HEK293 (cell line): ENCODE data around the gene TENT4B.

Source experiments
- AEBP2 ChIP-seq: fragments of 450-650 bp; formaldehyde crosslinking; IDR thresholded peaks from 2 replicates; pipeline ENCODE4 v1.5.1; 2016; ENCODE audit warnings: missing biosample characterization, missing genetic modification characterization, borderline replicate concordance
- KLF8 ChIP-seq: fragments of 450-650 bp; formaldehyde crosslinking; IDR thresholded peaks from 2 replicates; pipeline ENCODE4 v1.5.1; 2016; ENCODE audit warnings: missing biosample characterization, missing genetic modification characterization
- PBX3 ChIP-seq: sonication (generic); formaldehyde crosslinking; IDR thresholded peaks from 2 replicates; pipeline ENCODE4 v1.8.1; 2022; ENCODE audit warnings: mild to moderate bottlenecking, moderate library complexity, missing genetic modification reagents
- SP3 ChIP-seq: fragments of 450-650 bp; formaldehyde crosslinking; IDR thresholded peaks from 2 replicates; pipeline ENCODE4 v1.5.1; 2016; ENCODE audit warnings: missing biosample characterization, missing genetic modification characterization
- YY1 ChIP-seq: fragments of 450-650 bp; formaldehyde crosslinking; IDR thresholded peaks from 2 replicates; pipeline ENCODE4 v1.5.1; 2018; ENCODE audit warnings: missing biosample characterization, missing genetic modification characterization
- ZFP69B ChIP-seq: fragments of 450-650 bp; formaldehyde crosslinking; IDR thresholded peaks from 2 replicates; pipeline ENCODE4 v1.5.1; 2016; ENCODE audit warnings: missing biosample characterization, missing genetic modification characterization
- ZNF112 ChIP-seq: fragments of 450-650 bp; formaldehyde crosslinking; IDR thresholded peaks from 2 replicates; pipeline ENCODE4 v1.5.0; 2017; ENCODE audit warnings: missing biosample characterization, missing genetic modification characterization
- ZNF132 ChIP-seq: fragments of 450-650 bp; formaldehyde crosslinking; IDR thresholded peaks from 2 replicates; pipeline ENCODE4 v1.5.1; 2017; ENCODE audit warnings: missing biosample characterization, missing genetic modification characterization, borderline replicate concordance
- ZNF146 ChIP-seq: fragments of 450-650 bp; formaldehyde crosslinking; IDR thresholded peaks from 2 replicates; pipeline ENCODE4 v1.5.1; 2016; ENCODE audit warnings: missing biosample characterization, missing genetic modification characterization
- ZNF280C ChIP-seq: fragments of 450-650 bp; formaldehyde crosslinking; IDR thresholded peaks from 2 replicates; pipeline ENCODE4 v1.5.1; 2016; ENCODE audit warnings: missing biosample characterization, missing genetic modification characterization
- ZNF341 ChIP-seq: fragments of 450-650 bp; formaldehyde crosslinking; IDR thresholded peaks from 2 replicates; pipeline ENCODE4; 2016; ENCODE audit warnings: low read depth, missing biosample characterization, missing genetic modification characterization
- ZNF354C ChIP-seq: fragments of 450-650 bp; formaldehyde crosslinking; IDR thresholded peaks from 2 replicates; pipeline ENCODE4 v1.5.1; 2016; ENCODE audit warnings: missing biosample characterization, missing genetic modification characterization, low read depth, borderline replicate concordance
- ZNF510 ChIP-seq: fragments of 450-650 bp; formaldehyde crosslinking; IDR thresholded peaks from 2 replicates; pipeline ENCODE4 v1.5.1; 2018; ENCODE audit warnings: mild to moderate bottlenecking, missing genetic modification characterization, missing biosample characterization; ENCODE audit not compliant: insufficient replicate concordance
- ZNF548 ChIP-seq: fragments of 450-650 bp; formaldehyde crosslinking; IDR thresholded peaks from 2 replicates; pipeline ENCODE4 v1.5.1; 2016; ENCODE audit warnings: missing biosample characterization, missing genetic modification characterization
- ZNF571 ChIP-seq: fragments of 450-650 bp; formaldehyde crosslinking; IDR thresholded peaks from 2 replicates; pipeline ENCODE4 v1.5.0; 2017; ENCODE audit warnings: missing biosample characterization, missing genetic modification characterization
- ZNF610 ChIP-seq: fragments of 450-650 bp; formaldehyde crosslinking; IDR thresholded peaks from 2 replicates; pipeline ENCODE4 v1.5.1; 2016; ENCODE audit warnings: missing biosample characterization, missing genetic modification characterization, borderline replicate concordance
- ZNF621 ChIP-seq: fragments of 450-650 bp; formaldehyde crosslinking; IDR thresholded peaks from 2 replicates; pipeline ENCODE4 v1.5.1; 2017; ENCODE audit warnings: missing biosample characterization, missing genetic modification characterization
- ZNF658 ChIP-seq: fragments of 450-650 bp; formaldehyde crosslinking; IDR thresholded peaks from 2 replicates; pipeline ENCODE4; 2016; ENCODE audit warnings: missing biosample characterization, missing genetic modification characterization
- ZNF670 ChIP-seq: fragments of 450-650 bp; formaldehyde crosslinking; IDR thresholded peaks from 2 replicates; pipeline ENCODE4 v1.5.1; 2016; ENCODE audit warnings: missing biosample characterization, missing genetic modification characterization, low read depth
- ZNF701 ChIP-seq: fragments of 450-650 bp; formaldehyde crosslinking; IDR thresholded peaks from 2 replicates; pipeline ENCODE4 v1.5.1; 2016; ENCODE audit warnings: missing biosample characterization, missing genetic modification characterization
- TF ChIP-seq, protein P1 (sequence below): fragments of 450-650 bp; formaldehyde crosslinking; IDR thresholded peaks from 2 replicates; pipeline ENCODE4 v1.5.1; 2017; ENCODE audit warnings: missing biosample characterization, missing genetic modification characterization
- TF ChIP-seq, protein P2 (sequence below): fragments of 450-650 bp; formaldehyde crosslinking; IDR thresholded peaks from 2 replicates; pipeline ENCODE4 v1.5.1; 2017; ENCODE audit warnings: missing biosample characterization, missing genetic modification characterization
- TF ChIP-seq, protein P3 (sequence below): fragments of 450-650 bp; formaldehyde crosslinking; IDR thresholded peaks from 2 replicates; pipeline ENCODE4 v1.5.1; 2016; ENCODE audit warnings: missing biosample characterization, missing genetic modification characterization
- TF ChIP-seq, protein P4 (sequence below): fragments of 450-650 bp; formaldehyde crosslinking; IDR thresholded peaks from 2 replicates; pipeline ENCODE4 v1.5.1; 2016; ENCODE audit warnings: missing biosample characterization, missing genetic modification characterization
- TF ChIP-seq, protein P5 (sequence below): fragments of 450-650 bp; formaldehyde crosslinking; IDR thresholded peaks from 2 replicates; pipeline ENCODE4 v1.5.1; 2016; ENCODE audit warnings: missing biosample characterization, missing genetic modification characterization

Gene TENT4B

DNA sequence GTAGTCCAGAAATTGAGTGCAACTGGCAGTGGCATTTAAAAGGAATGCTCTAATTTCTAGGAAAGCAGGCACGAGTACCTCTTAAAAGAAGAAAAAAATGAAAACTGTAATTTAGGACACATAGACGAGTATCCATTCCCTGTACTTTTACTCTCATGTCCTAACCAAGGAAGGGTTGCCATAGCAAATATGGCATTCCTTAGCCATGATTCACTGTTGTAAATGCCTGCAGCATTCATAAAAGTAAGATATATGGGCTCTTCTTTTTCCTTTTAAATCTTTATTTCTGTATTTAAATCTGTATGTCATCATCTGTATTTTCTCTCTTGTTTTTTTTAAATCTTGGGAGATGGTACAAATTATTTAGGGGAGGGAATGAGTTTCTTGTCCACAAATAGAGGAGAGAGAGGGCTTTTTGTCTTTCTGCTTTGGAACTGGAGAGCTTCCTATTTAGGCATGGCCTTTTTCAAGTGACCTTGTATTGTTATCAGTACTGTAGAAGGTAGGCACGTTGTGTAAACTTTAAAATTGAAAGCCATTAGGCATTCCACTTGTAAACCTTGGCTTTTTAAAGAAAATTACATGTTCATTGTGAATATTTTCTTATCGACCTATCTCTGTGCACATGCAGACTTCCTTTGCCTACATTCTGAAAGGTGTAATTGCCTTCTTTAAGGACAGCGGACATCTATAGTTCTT, 50.0 kb downstream of the TENT4B start (continued):
- TF ChIP-seq, protein P1, sequence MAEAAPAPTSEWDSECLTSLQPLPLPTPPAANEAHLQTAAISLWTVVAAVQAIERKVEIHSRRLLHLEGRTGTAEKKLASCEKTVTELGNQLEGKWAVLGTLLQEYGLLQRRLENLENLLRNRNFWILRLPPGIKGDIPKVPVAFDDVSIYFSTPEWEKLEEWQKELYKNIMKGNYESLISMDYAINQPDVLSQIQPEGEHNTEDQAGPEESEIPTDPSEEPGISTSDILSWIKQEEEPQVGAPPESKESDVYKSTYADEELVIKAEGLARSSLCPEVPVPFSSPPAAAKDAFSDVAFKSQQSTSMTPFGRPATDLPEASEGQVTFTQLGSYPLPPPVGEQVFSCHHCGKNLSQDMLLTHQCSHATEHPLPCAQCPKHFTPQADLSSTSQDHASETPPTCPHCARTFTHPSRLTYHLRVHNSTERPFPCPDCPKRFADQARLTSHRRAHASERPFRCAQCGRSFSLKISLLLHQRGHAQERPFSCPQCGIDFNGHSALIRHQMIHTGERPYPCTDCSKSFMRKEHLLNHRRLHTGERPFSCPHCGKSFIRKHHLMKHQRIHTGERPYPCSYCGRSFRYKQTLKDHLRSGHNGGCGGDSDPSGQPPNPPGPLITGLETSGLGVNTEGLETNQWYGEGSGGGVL (tag by site-specific recombination), result no peak
- TF ChIP-seq ZNF112 (tag by site-specific recombination), result no peak
- no peak for TF ChIP-seq ZNF571 (tag by site-specific recombination)
- TF ChIP-seq ZNF280C, result no peak
- TF ChIP-seq, protein P2, sequence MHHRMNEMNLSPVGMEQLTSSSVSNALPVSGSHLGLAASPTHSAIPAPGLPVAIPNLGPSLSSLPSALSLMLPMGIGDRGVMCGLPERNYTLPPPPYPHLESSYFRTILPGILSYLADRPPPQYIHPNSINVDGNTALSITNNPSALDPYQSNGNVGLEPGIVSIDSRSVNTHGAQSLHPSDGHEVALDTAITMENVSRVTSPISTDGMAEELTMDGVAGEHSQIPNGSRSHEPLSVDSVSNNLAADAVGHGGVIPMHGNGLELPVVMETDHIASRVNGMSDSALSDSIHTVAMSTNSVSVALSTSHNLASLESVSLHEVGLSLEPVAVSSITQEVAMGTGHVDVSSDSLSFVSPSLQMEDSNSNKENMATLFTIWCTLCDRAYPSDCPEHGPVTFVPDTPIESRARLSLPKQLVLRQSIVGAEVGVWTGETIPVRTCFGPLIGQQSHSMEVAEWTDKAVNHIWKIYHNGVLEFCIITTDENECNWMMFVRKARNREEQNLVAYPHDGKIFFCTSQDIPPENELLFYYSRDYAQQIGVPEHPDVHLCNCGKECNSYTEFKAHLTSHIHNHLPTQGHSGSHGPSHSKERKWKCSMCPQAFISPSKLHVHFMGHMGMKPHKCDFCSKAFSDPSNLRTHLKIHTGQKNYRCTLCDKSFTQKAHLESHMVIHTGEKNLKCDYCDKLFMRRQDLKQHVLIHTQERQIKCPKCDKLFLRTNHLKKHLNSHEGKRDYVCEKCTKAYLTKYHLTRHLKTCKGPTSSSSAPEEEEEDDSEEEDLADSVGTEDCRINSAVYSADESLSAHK (tag by site-specific recombination), result peak; percentile 56
- TF ChIP-seq ZNF341 (tag by site-specific recombination), result no peak
- TF ChIP-seq AEBP2 (tag by site-specific recombination), result no peak
- TF ChIP-seq ZNF701 (tag by site-specific recombination), result no peak
- TF ChIP-seq, protein P3, sequence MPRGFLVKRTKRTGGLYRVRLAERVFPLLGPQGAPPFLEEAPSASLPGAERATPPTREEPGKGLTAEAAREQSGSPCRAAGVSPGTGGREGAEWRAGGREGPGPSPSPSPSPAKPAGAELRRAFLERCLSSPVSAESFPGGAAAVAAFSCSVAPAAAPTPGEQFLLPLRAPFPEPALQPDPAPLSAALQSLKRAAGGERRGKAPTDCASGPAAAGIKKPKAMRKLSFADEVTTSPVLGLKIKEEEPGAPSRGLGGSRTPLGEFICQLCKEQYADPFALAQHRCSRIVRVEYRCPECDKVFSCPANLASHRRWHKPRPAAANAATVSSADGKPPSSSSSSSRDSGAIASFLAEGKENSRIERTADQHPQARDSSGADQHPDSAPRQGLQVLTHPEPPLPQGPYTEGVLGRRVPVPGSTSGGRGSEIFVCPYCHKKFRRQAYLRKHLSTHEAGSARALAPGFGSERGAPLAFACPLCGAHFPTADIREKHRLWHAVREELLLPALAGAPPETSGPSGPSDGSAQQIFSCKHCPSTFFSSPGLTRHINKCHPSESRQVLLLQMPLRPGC (tag by site-specific recombination), result no peak
- TF ChIP-seq ZNF610 (tag by site-specific recombination), result no peak
- no peak for TF ChIP-seq ZNF548
- no peak for TF ChIP-seq ZNF132 (tag by site-specific recombination)
- TF ChIP-seq ZNF621 (tag by site-specific recombination), result no peak
- TF ChIP-seq SP3, result no peak
- TF ChIP-seq, protein P4, sequence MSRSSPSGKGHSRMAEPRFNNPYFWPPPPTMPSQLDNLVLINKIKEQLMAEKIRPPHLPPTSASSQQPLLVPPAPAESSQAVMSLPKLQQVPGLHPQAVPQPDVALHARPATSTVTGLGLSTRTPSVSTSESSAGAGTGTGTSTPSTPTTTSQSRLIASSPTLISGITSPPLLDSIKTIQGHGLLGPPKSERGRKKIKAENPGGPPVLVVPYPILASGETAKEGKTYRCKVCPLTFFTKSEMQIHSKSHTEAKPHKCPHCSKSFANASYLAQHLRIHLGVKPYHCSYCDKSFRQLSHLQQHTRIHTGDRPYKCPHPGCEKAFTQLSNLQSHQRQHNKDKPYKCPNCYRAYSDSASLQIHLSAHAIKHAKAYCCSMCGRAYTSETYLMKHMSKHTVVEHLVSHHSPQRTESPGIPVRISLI (tag by site-specific recombination), result peak; percentile 83
- TF ChIP-seq ZNF658 (tag by site-specific recombination), result no peak
- TF ChIP-seq ZNF670 (tag by site-specific recombination), result no peak
- TF ChIP-seq PBX3 (CRISPR knock-in tag), result no peak
- no peak for TF ChIP-seq ZNF510 (tag by site-specific recombination)
- no peak for TF ChIP-seq YY1 (tag by site-specific recombination)
- TF ChIP-seq KLF8 (tag by site-specific recombination), result no peak
- TF ChIP-seq ZNF146 (tag by site-specific recombination), result no peak
- TF ChIP-seq, protein P5, sequence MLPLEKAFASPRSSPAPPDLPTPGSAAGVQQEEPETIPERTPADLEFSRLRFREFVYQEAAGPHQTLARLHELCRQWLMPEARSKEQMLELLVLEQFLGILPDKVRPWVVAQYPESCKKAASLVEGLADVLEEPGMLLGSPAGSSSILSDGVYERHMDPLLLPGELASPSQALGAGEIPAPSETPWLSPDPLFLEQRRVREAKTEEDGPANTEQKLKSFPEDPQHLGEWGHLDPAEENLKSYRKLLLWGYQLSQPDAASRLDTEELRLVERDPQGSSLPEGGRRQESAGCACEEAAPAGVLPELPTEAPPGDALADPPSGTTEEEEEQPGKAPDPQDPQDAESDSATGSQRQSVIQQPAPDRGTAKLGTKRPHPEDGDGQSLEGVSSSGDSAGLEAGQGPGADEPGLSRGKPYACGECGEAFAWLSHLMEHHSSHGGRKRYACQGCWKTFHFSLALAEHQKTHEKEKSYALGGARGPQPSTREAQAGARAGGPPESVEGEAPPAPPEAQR (tag by site-specific recombination), result no peak
- TF ChIP-seq ZNF354C (tag by site-specific recombination), result no peak
- TF ChIP-seq ZFP69B (tag by site-specific recombination), result no peak
